GM19035 (cell line): ENCODE measurements around the gene COPS4.
"Not testable (repeated sequence)": the region's sequence is repeated elsewhere in the genome, so short reads cannot be mapped to it uniquely, and the experiment has no call there.

ENCODE experiments used
- ATAC-seq: cut with Tn5 transposase; IDR thresholded peaks from one replicate; pipeline ENCODE4 v1.9.1; 2021; ENCODE audit not compliant: unreplicated experiment

The COPS4 gene

GRCh38 chr4:83023599-83023998 lies 11.4 kb upstream of the COPS4 start:
- not testable (repeated sequence) for ATAC-seq

GRCh38 chr4:83024233-83024632 lies 10.8 kb upstream of the COPS4 start:
- no peak for ATAC-seq

GRCh38 chr4:83025563-83025962 lies 9.4 kb upstream of the COPS4 start:
- no peak for ATAC-seq

GRCh38 chr4:83028976-83029375 lies 6.0 kb upstream of the COPS4 start:
- no peak for ATAC-seq

GRCh38 chr4:83029688-83030087 lies 5.3 kb upstream of the COPS4 start:
- no peak for ATAC-seq

GRCh38 chr4:83036991-83037665 lies 2.1 kb downstream of the COPS4 start:
- no peak for ATAC-seq

GRCh38 chr4:83040269-83040668 lies 5.3 kb downstream of the COPS4 start:
- no peak for ATAC-seq

- ATAC-seq = not testable (repeated sequence)
Observed at GRCh38 chr4:83043157-83043556, 8.2 kb downstream of the COPS4 start.

- no peak for ATAC-seq
Observed at GRCh38 chr4:83043801-83044407, 8.9 kb downstream of the COPS4 start.

- no peak for ATAC-seq
Observed at GRCh38 chr4:83046693-83047473, 11.9 kb downstream of the COPS4 start.

- not testable (repeated sequence) for ATAC-seq
Observed at GRCh38 chr4:83048781-83049180, 13.8 kb downstream of the COPS4 start.

- ATAC-seq = no peak
Observed at GRCh38 chr4:83054928-83055327, 19.9 kb downstream of the COPS4 start.

- ATAC-seq = no peak
Observed at GRCh38 chr4:83062739-83063138, 27.8 kb downstream of the COPS4 start.

GRCh38 chr4:83065266-83065665 lies 30.3 kb downstream of the COPS4 start:
- ATAC-seq = no peak

- no peak for ATAC-seq
Observed at GRCh38 chr4:83067058-83067639, 32.2 kb downstream of the COPS4 start.

- no peak for ATAC-seq
Observed at GRCh38 chr4:83071116-83071515, 36.1 kb downstream of the COPS4 start.

GRCh38 chr4:83074086-83074704 lies 39.2 kb downstream of the COPS4 start:
- ATAC-seq = peak; percentile 90

GRCh38 chr4:83074783-83075182 lies 39.8 kb downstream of the COPS4 start:
- not testable (repeated sequence) for ATAC-seq

- ATAC-seq = no peak
Observed at GRCh38 chr4:83075311-83076095, 40.5 kb downstream of the COPS4 start.

- ATAC-seq = no peak
Observed at GRCh38 chr4:83080561-83080960, 45.6 kb downstream of the COPS4 start.
